SK-N-SH (cell line): ENCODE results near the gene ABCA10.

Experiments used
- EP300 ChIP-seq, 2 experiments: IDR thresholded peaks; 2 replicates each; pipeline versions ENCODE4 v1.4.0 to v1.6.1; 2012; ENCODE audit warnings: borderline replicate concordance in 1 of 2, low read depth in 1 of 2, low read length in 1 of 2
- EZH2phosphoT487 ChIP-seq: fragments of 200-600 bp; sonication (generic); IDR thresholded peaks from 2 replicates; pipeline ENCODE4 v1.6.1; 2017; ENCODE audit warnings: low read depth, mixed run types, mild to moderate bottlenecking, antibody characterized with exemption, moderate library complexity, borderline replicate concordance
- GABPA ChIP-seq: IDR thresholded peaks from 2 replicates; pipeline ENCODE4 v1.4.0; 2012; ENCODE audit warnings: low read depth, mild to moderate bottlenecking
- POLR2AphosphoS5 ChIP-seq: IDR thresholded peaks from 2 replicates; pipeline ENCODE4 v1.6.1; 2012; ENCODE audit warnings: low read depth, low read length
- RXRA ChIP-seq: IDR thresholded peaks from 2 replicates; pipeline ENCODE4 v1.4.0; 2012; ENCODE audit warnings: low read depth, mild to moderate bottlenecking, borderline replicate concordance
- SMC3 ChIP-seq: IDR thresholded peaks from 2 replicates; pipeline ENCODE4 v1.6.1; 2012; ENCODE audit warnings: low read depth, low read length, improper control_type of control experiment
- TF ChIP-seq, protein P1 (sequence below): fragments of 200-600 bp; sonication (generic); IDR thresholded peaks from 2 replicates; pipeline ENCODE4 v1.6.1; 2017; ENCODE audit warnings: antibody characterized with exemption, mild to moderate bottlenecking, moderate library complexity
- TF ChIP-seq, protein P2 (sequence below): fragments of 150-350 bp; IDR thresholded peaks from 2 replicates; pipeline ENCODE4 v1.6.1; 2016; ENCODE audit warnings: mild to moderate bottlenecking, low read depth, low read length

DNA sequence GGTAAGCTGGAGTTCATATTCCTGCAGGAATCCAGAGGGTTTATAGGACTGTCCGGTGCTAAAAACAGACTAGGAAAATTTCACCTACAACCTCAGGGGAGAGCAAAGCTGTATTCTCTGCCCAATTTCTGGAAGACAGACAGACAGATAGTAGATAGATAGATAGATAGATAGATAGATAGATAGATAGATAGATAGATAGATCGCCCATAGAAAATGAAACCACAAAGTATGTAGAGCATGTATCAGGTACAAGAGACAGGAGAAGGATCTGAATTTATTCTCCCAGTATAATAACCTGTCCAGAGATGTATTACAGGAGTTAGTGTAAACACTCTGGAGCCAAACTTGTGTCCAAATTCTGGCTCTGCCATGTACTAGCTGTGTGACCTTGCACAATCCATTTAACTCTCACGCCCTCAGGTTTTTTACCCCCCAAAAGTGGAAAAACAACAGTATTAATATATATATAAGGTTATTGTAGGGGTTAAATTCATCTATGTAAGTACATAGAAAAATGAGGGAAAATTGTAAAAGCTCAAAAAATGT lies 84.9 kb downstream of the ABCA10 start:
- TF ChIP-seq, protein P1, sequence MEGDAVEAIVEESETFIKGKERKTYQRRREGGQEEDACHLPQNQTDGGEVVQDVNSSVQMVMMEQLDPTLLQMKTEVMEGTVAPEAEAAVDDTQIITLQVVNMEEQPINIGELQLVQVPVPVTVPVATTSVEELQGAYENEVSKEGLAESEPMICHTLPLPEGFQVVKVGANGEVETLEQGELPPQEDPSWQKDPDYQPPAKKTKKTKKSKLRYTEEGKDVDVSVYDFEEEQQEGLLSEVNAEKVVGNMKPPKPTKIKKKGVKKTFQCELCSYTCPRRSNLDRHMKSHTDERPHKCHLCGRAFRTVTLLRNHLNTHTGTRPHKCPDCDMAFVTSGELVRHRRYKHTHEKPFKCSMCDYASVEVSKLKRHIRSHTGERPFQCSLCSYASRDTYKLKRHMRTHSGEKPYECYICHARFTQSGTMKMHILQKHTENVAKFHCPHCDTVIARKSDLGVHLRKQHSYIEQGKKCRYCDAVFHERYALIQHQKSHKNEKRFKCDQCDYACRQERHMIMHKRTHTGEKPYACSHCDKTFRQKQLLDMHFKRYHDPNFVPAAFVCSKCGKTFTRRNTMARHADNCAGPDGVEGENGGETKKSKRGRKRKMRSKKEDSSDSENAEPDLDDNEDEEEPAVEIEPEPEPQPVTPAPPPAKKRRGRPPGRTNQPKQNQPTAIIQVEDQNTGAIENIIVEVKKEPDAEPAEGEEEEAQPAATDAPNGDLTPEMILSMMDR, result no peak
- no peak for TF ChIP-seq POLR2AphosphoS5
- TF ChIP-seq, protein P2, sequence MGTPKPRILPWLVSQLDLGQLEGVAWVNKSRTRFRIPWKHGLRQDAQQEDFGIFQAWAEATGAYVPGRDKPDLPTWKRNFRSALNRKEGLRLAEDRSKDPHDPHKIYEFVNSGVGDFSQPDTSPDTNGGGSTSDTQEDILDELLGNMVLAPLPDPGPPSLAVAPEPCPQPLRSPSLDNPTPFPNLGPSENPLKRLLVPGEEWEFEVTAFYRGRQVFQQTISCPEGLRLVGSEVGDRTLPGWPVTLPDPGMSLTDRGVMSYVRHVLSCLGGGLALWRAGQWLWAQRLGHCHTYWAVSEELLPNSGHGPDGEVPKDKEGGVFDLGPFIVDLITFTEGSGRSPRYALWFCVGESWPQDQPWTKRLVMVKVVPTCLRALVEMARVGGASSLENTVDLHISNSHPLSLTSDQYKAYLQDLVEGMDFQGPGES, result no peak
- no peak for TF ChIP-seq EZH2phosphoT487
- no peak for TF ChIP-seq GABPA
- no peak for TF ChIP-seq EP300 (IDR thresholded peaks at IDR 0.05; ENCODE audit: borderline replicate concordance in 1 of 2, low read depth in 1 of 2, low read length in 1 of 2)
- TF ChIP-seq RXRA, result no peak
- no peak for TF ChIP-seq SMC3
